A549 (cell line): Measurements from ENCODE around the gene HLA-DPA1. TPM values are rescaled to one million over a fixed set of nuclear protein-coding genes. Genes with fewer than 3 reads are reported as not detected.
A peak's percentile ranks its signal among the peaks of the same experiment; 100 is the strongest.

Source experiments
- ATAC-seq, 2 experiments: fragments of 200-7000 bp in 1 of 2; fragments of >200 bp in 1 of 2; cut with Nextera tagmentation in 1 of 2; cut with Tn5 transposase in 1 of 2; 3 replicates each; pipeline versions ENCODE4 v1.8.0 to v1.9.1; 2018 to 2020; ENCODE audit warnings: mild to moderate bottlenecking in 1 of 2, moderate library complexity in 1 of 2
- CTCF ChIA-PET: fragments of 300-600 bp; sonication (Branson Sonifier 250); formaldehyde crosslinking; extraction: SDS; loops from one replicate; lab custom pipeline; 2021; ENCODE audit warnings: antibody characterized with exemption, inconsistent platforms; lab: Yijun Ruan, JAX
- POLR2A ChIA-PET: fragments of 350-600 bp; formaldehyde crosslinking; extraction: SDS; loops from one replicate; lab custom pipeline; 2021; ENCODE audit warnings: antibody characterized with exemption, inconsistent platforms; lab: Yijun Ruan, JAX
- DNase-seq, 2 experiments: peaks; one replicate each; pipeline versions ENCODE4 v3.0.0 to v3.0.0-alpha.2; 2011 to 2016; ENCODE audit warnings: low read depth in 1 of 2, low spot score in 1 of 2
- FAIRE-seq: peaks from 2 replicates; lab custom pipeline; 2011; peaks lifted over from hg19 to GRCh38; lab: Jason Lieb, UNC
- H3K27ac ChIP-seq, 2 experiments: fragments of >200 bp; sonication (Bioruptor Twin); formaldehyde crosslinking; 3 replicates each; pipeline ENCODE4 v1.5.1; 2016 to 2017
- H3K4me1 ChIP-seq: fragments of >200 bp; sonication (Bioruptor Twin); formaldehyde crosslinking; 3 replicates; pipeline ENCODE4 v1.6.1; 2016
- H3K4me2 ChIP-seq: fragments of >200 bp; sonication (Bioruptor Twin); formaldehyde crosslinking; 3 replicates; pipeline ENCODE4 v1.6.1; 2016
- H3K4me3 ChIP-seq: fragments of >200 bp; sonication (Bioruptor Twin); formaldehyde crosslinking; 3 replicates; pipeline ENCODE4 v1.5.1; 2016
- H3K9me3 ChIP-seq: fragments of >200 bp; sonication (Bioruptor Twin); formaldehyde crosslinking; 3 replicates; pipeline ENCODE4 v1.6.1; 2016
- BHLHE40 ChIP-seq: IDR thresholded peaks from 2 replicates; pipeline ENCODE4 v1.6.1; 2012; ENCODE audit warnings: low read depth, low read length, inconsistent platforms
- CBX8 ChIP-seq: fragments of 200-600 bp; sonication (generic); IDR thresholded peaks from 2 replicates; pipeline ENCODE4 v1.6.1; 2016
- CHD4 ChIP-seq: fragments of 200-600 bp; sonication (generic); IDR thresholded peaks from 2 replicates; pipeline ENCODE4 v1.6.1; 2016; ENCODE audit warnings: antibody characterized with exemption, mild to moderate bottlenecking, borderline replicate concordance
- EHF ChIP-seq: fragments of 250-450 bp; sonication (Bioruptor Pico); IDR thresholded peaks from 2 replicates; pipeline ENCODE4 v1.5.0; 2020; ENCODE audit warnings: mild to moderate bottlenecking
- EHMT2 ChIP-seq: fragments of 200-600 bp; sonication (generic); IDR thresholded peaks from 2 replicates; pipeline ENCODE4 v1.6.1; 2016; ENCODE audit warnings: antibody characterized with exemption, low read depth, mild to moderate bottlenecking, moderate library complexity
- ESRRA ChIP-seq: fragments of 150-350 bp; IDR thresholded peaks from 2 replicates; pipeline ENCODE4 v1.6.1; 2014; ENCODE audit warnings: mild to moderate bottlenecking, low read length, borderline replicate concordance
- FOSL2 ChIP-seq, 2 experiments: fragments of 450-650 bp in 1 of 2; fragments of >200 bp in 1 of 2; sonication (Bioruptor Twin) in 1 of 2; formaldehyde crosslinking; IDR thresholded peaks; 2 replicates each; pipeline versions ENCODE4 v1.5.0 to v1.6.1; 2016 to 2020; ENCODE audit warnings: mild to moderate bottlenecking in 1 of 2, moderate library complexity in 1 of 2
- HOXA7 ChIP-seq: fragments of 250-450 bp; sonication (Bioruptor Pico); IDR thresholded peaks from 2 replicates; pipeline ENCODE4 v1.5.0; 2020; ENCODE audit warnings: mild to moderate bottlenecking, moderate library complexity
- KDM5A ChIP-seq: fragments of 200-600 bp; sonication (generic); IDR thresholded peaks from 2 replicates; pipeline ENCODE4 v1.6.1; 2016; ENCODE audit warnings: antibody characterized with exemption, mild to moderate bottlenecking
- MAZ ChIP-seq: fragments of 150-350 bp; IDR thresholded peaks from 2 replicates; pipeline ENCODE4 v1.6.1; 2014; ENCODE audit warnings: antibody characterized with exemption, low read depth, low read length, borderline replicate concordance
- RARB ChIP-seq: fragments of 250-450 bp; sonication (Bioruptor Pico); IDR thresholded peaks from 2 replicates; pipeline ENCODE4 v1.8.0; 2021; ENCODE audit warnings: mild to moderate bottlenecking, moderate library complexity
- ZNF302 ChIP-seq: fragments of 250-450 bp; sonication (Bioruptor Pico); IDR thresholded peaks from 2 replicates; pipeline ENCODE4 v1.9.0; 2021; ENCODE audit warnings: inconsistent platforms, mild to moderate bottlenecking, moderate library complexity
- WGBS: methylation state at CpG from one replicate; pipeline ENCODE4 v1.1.6; 2017; ENCODE audit errors: missing lambda C conversion rate; 5-methylcytosine and 5-hydroxymethylcytosine counted together
- polyA plus RNA-seq, 4 experiments: library from polyadenylated mRNA; depleted of rRNA in 3 of 4; stranded (reverse); fragments of >200 nt; fragmentation: RNase III in 1 of 4; extraction: RNeasy Plus Mini Kit Qiagen cat#74134 plus additional on column Dnase treatment in 1 of 4; gene quantifications; 2 replicates in 3 of 4; 3 replicates in 1 of 4; pipeline ENCODE4 v1.2.3, GENCODE V29; 2011 to 2017
- TF ChIP-seq, protein P1 (sequence below): fragments of 450-650 bp; IDR thresholded peaks from 2 replicates; pipeline ENCODE4 v1.6.1; 2014; ENCODE audit warnings: antibody characterized with exemption
- TF ChIP-seq, protein P2 (sequence below): IDR thresholded peaks from 2 replicates; pipeline ENCODE4 v1.6.1; 2012
- TF ChIP-seq, protein P3 (sequence below): IDR thresholded peaks from 2 replicates; pipeline ENCODE4 v1.6.1; 2012

The HLA-DPA1 gene
- polyA plus RNA-seq, 2 of the 4 experiments (the other 2 are of a cell fraction): 0.09 TPM; not detected in 1

DNA sequence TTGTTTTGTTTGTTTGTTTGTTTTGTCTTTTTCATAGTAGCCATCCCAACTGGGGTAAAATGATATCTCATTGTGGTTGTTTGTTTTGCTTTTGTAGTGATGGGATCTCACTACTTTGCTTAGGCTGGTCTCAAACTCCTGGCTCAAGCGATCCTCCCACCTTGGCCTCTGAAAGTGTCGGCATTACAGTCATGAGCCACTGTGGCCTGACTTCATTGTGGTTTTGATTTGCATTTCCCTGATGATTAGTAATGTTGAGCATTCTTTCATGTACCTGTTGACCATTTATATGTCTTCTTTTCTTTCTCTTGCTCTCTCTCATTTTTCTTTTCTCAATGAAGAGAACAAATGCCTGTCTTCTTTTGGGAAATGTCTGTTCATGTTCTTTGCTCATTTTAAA, 33.3 kb downstream of the HLA-DPA1 start:
- Histone ChIP-seq H3K9me3 (peaks cover 3% of the 10 kb centered on the region; the same call in 1 of the 3 replicates), H3K27ac (no peak overlapping the region), H3K4me2 (no peak overlapping the region), H3K4me3 (no peak overlapping the region), H3K4me1 (no peaks in the 10 kb centered on the region)
- 20% methylated on average over 2 of the region's 2 CpGs for WGBS
- ChIA-PET CTCF (interaction anchor here (1.2 kb wide), 1 partner anchor 26 kb away, joined by 3 read pairs; no protein-coding TSS in a partner anchor), POLR2A (no interaction called here)
- no peak for ATAC-seq
- no peak for DNase-seq
- no peak for FAIRE-seq
- TF ChIP-seq CBX8 (0 out of 2 replicates have a peak, but pooled peaks have one; percentile 2), BHLHE40 (no peak)

DNA sequence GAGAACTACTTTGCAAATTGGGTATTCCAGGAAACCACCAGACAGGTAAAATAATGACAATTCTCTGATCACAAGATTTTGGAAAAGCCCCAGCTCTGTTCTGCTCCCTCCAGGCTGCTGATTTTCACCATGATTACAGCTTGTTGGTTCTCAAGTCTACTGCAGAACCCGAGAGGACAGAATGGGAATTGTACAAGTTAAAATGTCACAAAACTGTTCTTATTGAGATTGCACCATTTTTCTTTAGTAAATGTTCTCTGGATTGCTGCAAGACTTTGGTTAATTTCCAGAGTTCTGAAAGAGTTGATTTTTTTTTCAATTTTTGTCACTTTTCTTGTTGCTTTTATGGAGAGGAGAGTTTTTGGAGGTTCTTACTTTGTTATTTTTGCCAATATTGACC, 36.9 kb downstream of the HLA-DPA1 start:
- DNase-seq: no peak
- TF ChIP-seq MAZ (no peak), HOXA7 (CRISPR knock-in tag) (no peak)
- TF ChIP-seq, protein P1, sequence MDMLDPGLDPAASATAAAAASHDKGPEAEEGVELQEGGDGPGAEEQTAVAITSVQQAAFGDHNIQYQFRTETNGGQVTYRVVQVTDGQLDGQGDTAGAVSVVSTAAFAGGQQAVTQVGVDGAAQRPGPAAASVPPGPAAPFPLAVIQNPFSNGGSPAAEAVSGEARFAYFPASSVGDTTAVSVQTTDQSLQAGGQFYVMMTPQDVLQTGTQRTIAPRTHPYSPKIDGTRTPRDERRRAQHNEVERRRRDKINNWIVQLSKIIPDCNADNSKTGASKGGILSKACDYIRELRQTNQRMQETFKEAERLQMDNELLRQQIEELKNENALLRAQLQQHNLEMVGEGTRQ: no peak
- TF ChIP-seq, protein P2, sequence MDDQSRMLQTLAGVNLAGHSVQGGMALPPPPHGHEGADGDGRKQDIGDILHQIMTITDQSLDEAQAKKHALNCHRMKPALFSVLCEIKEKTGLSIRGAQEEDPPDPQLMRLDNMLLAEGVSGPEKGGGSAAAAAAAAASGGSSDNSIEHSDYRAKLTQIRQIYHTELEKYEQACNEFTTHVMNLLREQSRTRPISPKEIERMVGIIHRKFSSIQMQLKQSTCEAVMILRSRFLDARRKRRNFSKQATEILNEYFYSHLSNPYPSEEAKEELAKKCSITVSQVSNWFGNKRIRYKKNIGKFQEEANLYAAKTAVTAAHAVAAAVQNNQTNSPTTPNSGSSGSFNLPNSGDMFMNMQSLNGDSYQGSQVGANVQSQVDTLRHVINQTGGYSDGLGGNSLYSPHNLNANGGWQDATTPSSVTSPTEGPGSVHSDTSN: no peak
- TF ChIP-seq, protein P3, sequence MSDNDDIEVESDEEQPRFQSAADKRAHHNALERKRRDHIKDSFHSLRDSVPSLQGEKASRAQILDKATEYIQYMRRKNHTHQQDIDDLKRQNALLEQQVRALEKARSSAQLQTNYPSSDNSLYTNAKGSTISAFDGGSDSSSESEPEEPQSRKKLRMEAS: no peak
- ChIA-PET CTCF (interaction anchor here (1.8 kb wide), 1 partner anchor 22 kb away, joined by 7 read pairs; no protein-coding TSS in a partner anchor), POLR2A (no interaction called here)
- Histone ChIP-seq H3K4me3 (no peak overlapping the region), H3K4me1 (no peaks in the 10 kb centered on the region), H3K4me2 (no peak overlapping the region), H3K9me3 (peaks cover 3% of the 10 kb centered on the region; the same call in 1 of the 3 replicates), H3K27ac (no peak overlapping the region)
- WGBS: 0% methylated on average over 1 of the region's 1 CpG
- ATAC-seq: no peak
- no peak for FAIRE-seq

DNA sequence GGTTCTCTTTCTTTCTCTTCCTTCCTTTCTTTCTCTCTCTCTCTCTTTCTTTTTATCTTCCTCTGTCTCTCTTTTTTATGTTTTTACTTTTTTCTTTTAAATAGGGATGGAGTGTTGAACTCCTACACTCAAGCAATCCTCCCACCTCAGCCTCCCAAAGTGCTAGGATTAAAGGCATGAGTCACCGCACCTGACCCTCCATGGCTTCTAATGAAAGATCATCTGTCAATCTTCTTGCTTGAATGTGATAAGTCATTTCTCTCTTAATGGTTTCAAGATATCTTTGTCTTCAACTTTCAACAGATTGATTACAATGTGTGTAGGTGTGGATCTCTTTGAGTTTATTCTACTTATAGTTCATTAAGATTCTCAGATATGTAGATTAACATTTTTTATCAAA, 38.9 kb downstream of the HLA-DPA1 start:
- POLR2A ChIA-PET: no interaction called here
- H3K4me3 ChIP-seq: no peak overlapping the region
- no peaks in the 10 kb centered on the region for H3K4me1 ChIP-seq
- ATAC-seq (no peak), DNase-seq (no peak), FAIRE-seq (no peak)
- TF ChIP-seq ZNF302 (CRISPR knock-in tag) (no peak), MAZ (no peak), RARB (CRISPR knock-in tag) (no peak), KDM5A (no peak)
- 100% methylated on average over 1 of the region's 1 CpG for WGBS
- no peak overlapping the region for H3K27ac ChIP-seq
- peaks cover 3% of the 10 kb centered on the region; the same call in 1 of the 3 replicates for H3K9me3 ChIP-seq
- CTCF ChIA-PET: no interaction called here
- no peak overlapping the region for H3K4me2 ChIP-seq

DNA sequence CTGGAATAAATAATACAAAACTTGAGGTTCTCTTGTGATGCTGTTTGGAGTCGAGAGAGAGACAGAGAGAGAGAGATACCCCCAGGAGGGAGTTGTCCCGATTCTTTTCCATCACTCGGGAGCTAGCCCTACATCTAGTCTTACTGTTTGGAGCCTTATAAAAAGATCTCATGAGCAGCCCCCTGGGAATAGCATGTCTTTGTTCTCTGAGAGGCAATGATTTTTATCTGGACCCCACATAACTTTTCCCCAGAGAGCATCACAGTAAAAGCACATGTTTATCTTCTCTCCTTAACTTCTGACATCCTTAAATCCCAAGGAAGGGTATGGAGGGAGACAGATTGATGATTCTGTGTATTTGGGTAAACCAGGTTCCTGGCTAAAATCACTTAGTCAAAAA, 43.2 kb downstream of the HLA-DPA1 start:
- Histone ChIP-seq H3K4me1 (no peaks in the 10 kb centered on the region), H3K4me2 (no peak overlapping the region), H3K9me3 (no peaks in the 10 kb centered on the region; the same call in 2 of the 3 replicates), H3K27ac (no peak overlapping the region), H3K4me3 (no peak overlapping the region)
- POLR2A ChIA-PET: no interaction called here
- CTCF ChIA-PET: no interaction called here
- 0% methylated on average over 3 of the region's 3 CpGs for WGBS
- FAIRE-seq: no peak
- ATAC-seq: no peak
- TF ChIP-seq ESRRA (no peak), CBX8 (no peak), CHD4 (no peak), EHF (CRISPR knock-in tag) (no peak), ZNF302 (CRISPR knock-in tag) (no peak), EHMT2 (no peak), FOSL2 (IDR thresholded peaks at IDR 0.05) (no peak), FOSL2 (CRISPR knock-in tag; IDR thresholded peaks at IDR 0.05) (no peak)
- DNase-seq: no peak
